H1 (cell line): ENCODE data around the gene GHRHR. TPM values are rescaled to one million over a fixed set of nuclear protein-coding genes. Genes with fewer than 3 reads are reported as not detected.

Source experiments
- CHD1 ChIP-seq: IDR thresholded peaks from 2 replicates; pipeline ENCODE4 v1.6.1; 2012; ENCODE audit warnings: low read depth, low read length, improper control_type of control experiment
- EZH2 ChIP-seq: fragments of 200-600 bp; sonication (generic); IDR thresholded peaks from 2 replicates; pipeline ENCODE4 v1.7.1; 2012; ENCODE audit warnings: low read depth, mild to moderate bottlenecking, moderate library complexity, low read length, inconsistent platforms; ENCODE audit not compliant: severe bottlenecking
- RFX5 ChIP-seq: IDR thresholded peaks from 2 replicates; pipeline ENCODE4 v1.6.1; 2011; ENCODE audit warnings: low read depth, low read length, improper control_type of control experiment, borderline replicate concordance
- SIN3A ChIP-seq, 2 experiments: IDR thresholded peaks in 1 of 2; conservative IDR thresholded peaks in 1 of 2; 2 replicates each; pipeline ENCODE4 v1.6.1; 2011 to 2012; ENCODE audit warnings: low read length in 2 of 2, improper control_type of control experiment in 1 of 2, low read depth in 1 of 2, mild to moderate bottlenecking in 1 of 2
- SIRT6 ChIP-seq: IDR thresholded peaks from one replicate; pipeline ENCODE4 v1.7.1; 2012; ENCODE audit warnings: low read length, inconsistent platforms
- TCF12 ChIP-seq: IDR thresholded peaks from 2 replicates; pipeline ENCODE4 v1.6.1; 2011; ENCODE audit warnings: low read depth, mild to moderate bottlenecking, low read length
- polyA plus RNA-seq, 7 experiments: library from polyadenylated mRNA; depleted of rRNA in 3 of 7; stranded (reverse) in 5 of 7; unstranded in 2 of 7; fragments of >200 nt in 5 of 7; fragments of 200-250 nt in 2 of 7; gene quantifications; 1 replicate in 5 of 7; 2 replicates in 1 of 7; 4 replicates in 1 of 7; pipeline versions ENCODE4 v1.2.1 to v1.2.3, GENCODE V29; 2011 to 2013; ENCODE audit warnings: missing spikeins in 2 of 7, mixed read lengths in 2 of 7
- total RNA-seq: library from RNA; stranded (reverse); fragmentation: NEBNext Ultra II Directional; extraction: Animal tissue kit (Norgen Biotek cat#: 25700); gene quantifications from 2 replicates; pipeline ENCODE4 v1.2.1, GENCODE V29; 2021
- TF ChIP-seq, protein P1 (sequence below): IDR thresholded peaks from 2 replicates; pipeline ENCODE4 v1.6.1; 2011; ENCODE audit warnings: low read length, improper control_type of control experiment

GHRHR gene
- total and polyA plus RNA-seq, 2 of the 8 experiments (the other 6 are each of a cell fraction or from before 2014, with no cell fraction given): 0.60 to 6.5 TPM

DNA sequence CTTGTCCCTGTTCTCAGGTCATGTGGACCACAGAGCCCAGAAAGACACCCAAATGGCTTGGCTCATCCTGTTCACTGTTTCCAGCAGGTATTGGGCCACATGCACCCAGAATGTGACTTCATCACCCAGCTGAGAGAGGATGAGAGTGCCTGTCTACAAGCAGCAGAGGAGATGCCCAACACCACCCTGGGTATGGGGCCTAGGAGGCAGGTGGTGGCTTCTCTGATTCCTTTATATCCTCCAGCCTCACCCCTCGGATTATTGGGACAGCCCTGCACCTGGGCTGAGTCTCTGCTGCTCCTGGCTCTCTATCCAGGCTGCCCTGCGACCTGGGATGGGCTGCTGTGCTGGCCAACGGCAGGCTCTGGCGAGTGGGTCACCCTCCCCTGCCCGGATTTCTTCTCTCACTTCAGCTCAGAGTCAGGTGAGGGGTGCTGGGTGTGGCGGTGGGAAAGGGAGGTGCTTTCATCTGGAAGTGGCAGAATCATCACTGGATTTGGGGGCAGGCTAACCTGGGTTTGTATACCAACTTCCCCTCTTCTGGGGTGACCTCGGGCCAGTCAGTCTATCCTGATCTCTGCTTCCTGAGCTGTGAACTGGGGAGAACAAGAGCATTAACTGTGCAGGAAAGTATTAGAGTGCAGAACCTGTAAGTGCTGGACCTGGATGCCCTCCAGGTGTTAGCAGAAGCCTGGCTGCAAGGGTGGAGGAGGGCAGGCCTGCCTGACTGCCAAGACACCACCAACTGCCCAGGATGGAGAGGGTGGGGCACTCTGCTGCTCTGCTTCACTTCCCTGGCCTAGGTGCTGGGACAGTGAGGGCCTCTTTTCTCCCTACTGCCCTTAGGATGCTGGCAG is 5.2 kb downstream of the GHRHR start (continued):
- TF ChIP-seq, protein P1, sequence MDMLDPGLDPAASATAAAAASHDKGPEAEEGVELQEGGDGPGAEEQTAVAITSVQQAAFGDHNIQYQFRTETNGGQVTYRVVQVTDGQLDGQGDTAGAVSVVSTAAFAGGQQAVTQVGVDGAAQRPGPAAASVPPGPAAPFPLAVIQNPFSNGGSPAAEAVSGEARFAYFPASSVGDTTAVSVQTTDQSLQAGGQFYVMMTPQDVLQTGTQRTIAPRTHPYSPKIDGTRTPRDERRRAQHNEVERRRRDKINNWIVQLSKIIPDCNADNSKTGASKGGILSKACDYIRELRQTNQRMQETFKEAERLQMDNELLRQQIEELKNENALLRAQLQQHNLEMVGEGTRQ: no peak
- TF ChIP-seq RFX5 (no peak), SIRT6 (no peak), CHD1 (no peak), TCF12 (no peak), SIN3A (conservative IDR thresholded peaks at IDR 0.05 in 1 of 2, IDR thresholded peaks at IDR 0.05 in 1 of 2; ENCODE audit: low read depth in 1 of 2, low read length in 2 of 2) (no peak), EZH2 (no peak)
